ENCODE data around the gene MRTFA.

DNA sequence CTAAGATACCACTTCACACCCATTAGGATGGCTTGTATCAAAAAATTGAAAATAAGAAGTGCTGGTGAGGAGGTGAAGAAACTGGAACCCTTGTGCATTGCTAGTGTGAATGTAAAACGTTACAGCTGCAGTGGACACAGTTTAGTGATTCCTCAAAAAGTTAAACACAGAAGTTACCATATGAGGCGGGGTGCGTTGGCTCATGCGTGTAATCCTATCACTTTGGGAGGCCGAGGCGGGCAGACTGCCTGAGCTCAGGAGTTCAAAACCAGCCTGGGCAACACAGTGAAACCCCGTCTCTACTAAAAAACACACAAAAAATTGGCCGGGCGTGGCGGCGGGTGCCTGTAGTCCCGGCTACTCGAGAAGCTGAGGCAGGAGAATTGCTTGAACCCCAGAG is 222.6 kb downstream of the MRTFA start:
- TF ChIP-seq CTCF (IDR thresholded peaks at IDR 0.05) = no peak
- TF ChIP-seq POLR2A (IDR thresholded peaks at IDR 0.05) = no peak

Data from uterus (tissue), 2 donors.